WTC11 (cell line): ENCODE data around the gene KRTAP1-4. TPM values are rescaled to one million over a fixed set of nuclear protein-coding genes. Genes with fewer than 3 reads are reported as not detected.

Source experiments
- ATAC-seq: fragments of 200-7000 bp; cut with Tn5 transposase; 2 replicates; pipeline ENCODE4 v1.10.0; 2021; ENCODE audit warnings: mild to moderate bottlenecking, moderate library complexity
- CTCF ChIA-PET: fragments of 300-600 bp; sonication (Branson Sonifier 250); formaldehyde crosslinking; loops from one replicate; lab custom pipeline; 2021; ENCODE audit warnings: antibody characterized with exemption; lab: Charles Lee
- POLR2A ChIA-PET: fragments of 350-600 bp; sonication (Branson Sonifier 250); formaldehyde crosslinking; loops from one replicate; lab custom pipeline; 2021; ENCODE audit warnings: antibody characterized with exemption; lab: Charles Lee
- DNase-seq: peaks from one replicate; pipeline ENCODE4 v3.0.0; 2021; ENCODE audit warnings: low spot score
- H3K27ac Mint-ChIP-seq: 2 replicates; pipeline ENCODE4 v1.8.0; 2021; ENCODE audit warnings: mixed read lengths
- H3K27me3 Mint-ChIP-seq: 2 replicates; pipeline ENCODE4 v1.8.0; 2021; ENCODE audit warnings: low read depth, mild to moderate bottlenecking, moderate library complexity, mixed read lengths
- H3K36me3 Mint-ChIP-seq: 2 replicates; pipeline ENCODE4 v1.8.0; 2021; ENCODE audit warnings: mixed read lengths
- H3K4me1 Mint-ChIP-seq: 2 replicates; pipeline ENCODE4 v1.8.0; 2022; ENCODE audit warnings: mixed read lengths
- H3K4me3 Mint-ChIP-seq: 2 replicates; pipeline ENCODE4 v1.8.0; 2021; ENCODE audit warnings: mild to moderate bottlenecking, moderate library complexity, mixed read lengths
- H3K9me3 Mint-ChIP-seq: 2 replicates; pipeline ENCODE4 v1.8.0; 2021; ENCODE audit warnings: mixed read lengths
- ATF1 ChIP-seq: sonication (generic); formaldehyde crosslinking; IDR thresholded peaks from 2 replicates; pipeline ENCODE4 v1.8.1; 2023; ENCODE audit warnings: mild to moderate bottlenecking, moderate library complexity, missing genetic modification reagents
- FOXP1 ChIP-seq: sonication (generic); formaldehyde crosslinking; IDR thresholded peaks from 2 replicates; pipeline ENCODE4 v1.8.0; 2022; ENCODE audit warnings: missing genetic modification reagents, mild to moderate bottlenecking, moderate library complexity, borderline replicate concordance
- GTF2I ChIP-seq: fragments of 250-450 bp; sonication (Bioruptor Pico); conservative IDR thresholded peaks from 2 replicates; pipeline ENCODE4 v1.4.0; 2021; ENCODE audit warnings: mild to moderate bottlenecking
- NFE2L1 ChIP-seq: sonication (generic); formaldehyde crosslinking; IDR thresholded peaks from 2 replicates; pipeline ENCODE4 v1.8.1; 2023; ENCODE audit warnings: missing genetic modification reagents
- NR1H2 ChIP-seq: sonication (generic); formaldehyde crosslinking; IDR thresholded peaks from 2 replicates; pipeline ENCODE4 v1.9.0; 2021; ENCODE audit warnings: mild to moderate bottlenecking, moderate library complexity, missing genetic modification reagents
- NR3C1 ChIP-seq: sonication (generic); formaldehyde crosslinking; conservative IDR thresholded peaks from 2 replicates; pipeline ENCODE4 v1.8.1; 2023; ENCODE audit warnings: low read depth, mild to moderate bottlenecking, missing genetic modification reagents
- SOX15 ChIP-seq: fragments of 250-450 bp; sonication (Bioruptor Pico); IDR thresholded peaks from 2 replicates; pipeline ENCODE4 v1.9.0; 2021; ENCODE audit warnings: mild to moderate bottlenecking
- TEAD1 ChIP-seq: sonication (generic); formaldehyde crosslinking; IDR thresholded peaks from 2 replicates; pipeline ENCODE4 v1.8.0; 2022; ENCODE audit warnings: mild to moderate bottlenecking, missing genetic modification reagents
- ZNF138 ChIP-seq: sonication (generic); formaldehyde crosslinking; conservative IDR thresholded peaks from 2 replicates; pipeline ENCODE4 v1.8.1; 2022; ENCODE audit warnings: mild to moderate bottlenecking, moderate library complexity, missing genetic modification reagents
- total RNA-seq: library from RNA; stranded (reverse); gene quantifications from 3 replicates; pipeline ENCODE4 v1.2.3, GENCODE V29; 2021
- TF ChIP-seq, protein P1 (sequence below): sonication (generic); formaldehyde crosslinking; IDR thresholded peaks from 2 replicates; pipeline ENCODE4 v1.8.0; 2023; ENCODE audit warnings: missing genetic modification reagents, mild to moderate bottlenecking, borderline replicate concordance
- TF ChIP-seq, protein P2 (sequence below): fragments of 250-450 bp; sonication (Bioruptor Pico); conservative IDR thresholded peaks from 2 replicates; pipeline ENCODE4 v1.9.0; 2021; ENCODE audit warnings: mild to moderate bottlenecking
- TF ChIP-seq, protein P3 (sequence below): fragments of 250-450 bp; sonication (Bioruptor Pico); IDR thresholded peaks from 2 replicates; pipeline ENCODE4 v1.9.0; 2021; ENCODE audit warnings: moderate library complexity, mild to moderate bottlenecking, inconsistent platforms, borderline replicate concordance
- TF ChIP-seq, protein P4 (sequence below): fragments of 250-450 bp; sonication (Bioruptor Pico); IDR thresholded peaks from 2 replicates; pipeline ENCODE4 v2.1.2; 2022; ENCODE audit warnings: mild to moderate bottlenecking, moderate library complexity
- TF ChIP-seq, protein P5 (sequence below): sonication (generic); formaldehyde crosslinking; IDR thresholded peaks from 2 replicates; pipeline ENCODE4 v1.8.0; 2022; ENCODE audit warnings: mild to moderate bottlenecking, missing genetic modification reagents
- TF ChIP-seq, protein P6 (sequence below): sonication (generic); formaldehyde crosslinking; IDR thresholded peaks from 2 replicates; pipeline ENCODE4 v1.8.1; 2022; ENCODE audit warnings: missing genetic modification reagents, borderline replicate concordance
- TF ChIP-seq, protein P7 (sequence below): sonication (generic); formaldehyde crosslinking; IDR thresholded peaks from 2 replicates; pipeline ENCODE4 v1.8.0; 2023; ENCODE audit warnings: mild to moderate bottlenecking, missing genetic modification reagents
- TF ChIP-seq, protein P8 (sequence below): sonication (generic); formaldehyde crosslinking; IDR thresholded peaks from 2 replicates; pipeline ENCODE4 v1.8.1; 2023; ENCODE audit warnings: mild to moderate bottlenecking, missing genetic modification reagents
- TF ChIP-seq, protein P9 (sequence below): sonication (generic); formaldehyde crosslinking; IDR thresholded peaks from 2 replicates; pipeline ENCODE4 v1.8.1; 2023; ENCODE audit warnings: mild to moderate bottlenecking, missing genetic modification reagents

Gene KRTAP1-4
- total RNA-seq, 1 experiment from 2014 or later: not detected

DNA sequence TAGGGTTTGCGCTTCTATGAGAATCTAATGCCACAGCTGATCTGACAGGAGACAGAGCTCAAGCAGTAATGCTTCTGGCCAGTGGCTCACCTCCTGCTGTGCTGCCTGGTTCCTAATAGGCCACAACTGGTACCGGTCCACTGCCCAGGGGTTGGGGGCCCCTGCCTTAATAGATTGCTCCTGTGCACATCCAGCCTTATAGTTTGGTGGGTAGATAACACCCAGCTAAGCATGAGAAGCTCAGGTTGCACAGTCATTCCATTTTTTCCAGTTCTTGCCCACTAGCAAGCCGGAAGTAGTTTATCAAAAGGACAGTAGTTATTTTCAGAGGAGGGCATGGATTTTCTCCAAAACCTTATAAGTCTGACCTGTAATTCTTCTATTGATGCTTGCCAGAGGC lies 10.6 kb downstream of the KRTAP1-4 start:
- Mint-ChIP-seq H3K4me3 (no peak overlapping the region), H3K36me3 (no peaks in the 10 kb centered on the region), H3K27me3 (no peaks in the 10 kb centered on the region), H3K4me1 (no peaks in the 10 kb centered on the region), H3K27ac (no peak overlapping the region), H3K9me3 (peaks cover 13% of the 10 kb centered on the region)
- ChIA-PET CTCF (no interaction called here), POLR2A (no interaction called here)
- DNase-seq (no peak), ATAC-seq (no peak)
- TF ChIP-seq, protein P1, sequence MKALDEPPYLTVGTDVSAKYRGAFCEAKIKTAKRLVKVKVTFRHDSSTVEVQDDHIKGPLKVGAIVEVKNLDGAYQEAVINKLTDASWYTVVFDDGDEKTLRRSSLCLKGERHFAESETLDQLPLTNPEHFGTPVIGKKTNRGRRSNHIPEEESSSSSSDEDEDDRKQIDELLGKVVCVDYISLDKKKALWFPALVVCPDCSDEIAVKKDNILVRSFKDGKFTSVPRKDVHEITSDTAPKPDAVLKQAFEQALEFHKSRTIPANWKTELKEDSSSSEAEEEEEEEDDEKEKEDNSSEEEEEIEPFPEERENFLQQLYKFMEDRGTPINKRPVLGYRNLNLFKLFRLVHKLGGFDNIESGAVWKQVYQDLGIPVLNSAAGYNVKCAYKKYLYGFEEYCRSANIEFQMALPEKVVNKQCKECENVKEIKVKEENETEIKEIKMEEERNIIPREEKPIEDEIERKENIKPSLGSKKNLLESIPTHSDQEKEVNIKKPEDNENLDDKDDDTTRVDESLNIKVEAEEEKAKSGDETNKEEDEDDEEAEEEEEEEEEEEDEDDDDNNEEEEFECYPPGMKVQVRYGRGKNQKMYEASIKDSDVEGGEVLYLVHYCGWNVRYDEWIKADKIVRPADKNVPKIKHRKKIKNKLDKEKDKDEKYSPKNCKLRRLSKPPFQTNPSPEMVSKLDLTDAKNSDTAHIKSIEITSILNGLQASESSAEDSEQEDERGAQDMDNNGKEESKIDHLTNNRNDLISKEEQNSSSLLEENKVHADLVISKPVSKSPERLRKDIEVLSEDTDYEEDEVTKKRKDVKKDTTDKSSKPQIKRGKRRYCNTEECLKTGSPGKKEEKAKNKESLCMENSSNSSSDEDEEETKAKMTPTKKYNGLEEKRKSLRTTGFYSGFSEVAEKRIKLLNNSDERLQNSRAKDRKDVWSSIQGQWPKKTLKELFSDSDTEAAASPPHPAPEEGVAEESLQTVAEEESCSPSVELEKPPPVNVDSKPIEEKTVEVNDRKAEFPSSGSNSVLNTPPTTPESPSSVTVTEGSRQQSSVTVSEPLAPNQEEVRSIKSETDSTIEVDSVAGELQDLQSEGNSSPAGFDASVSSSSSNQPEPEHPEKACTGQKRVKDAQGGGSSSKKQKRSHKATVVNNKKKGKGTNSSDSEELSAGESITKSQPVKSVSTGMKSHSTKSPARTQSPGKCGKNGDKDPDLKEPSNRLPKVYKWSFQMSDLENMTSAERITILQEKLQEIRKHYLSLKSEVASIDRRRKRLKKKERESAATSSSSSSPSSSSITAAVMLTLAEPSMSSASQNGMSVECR (CRISPR knock-in tag): no peak

DNA sequence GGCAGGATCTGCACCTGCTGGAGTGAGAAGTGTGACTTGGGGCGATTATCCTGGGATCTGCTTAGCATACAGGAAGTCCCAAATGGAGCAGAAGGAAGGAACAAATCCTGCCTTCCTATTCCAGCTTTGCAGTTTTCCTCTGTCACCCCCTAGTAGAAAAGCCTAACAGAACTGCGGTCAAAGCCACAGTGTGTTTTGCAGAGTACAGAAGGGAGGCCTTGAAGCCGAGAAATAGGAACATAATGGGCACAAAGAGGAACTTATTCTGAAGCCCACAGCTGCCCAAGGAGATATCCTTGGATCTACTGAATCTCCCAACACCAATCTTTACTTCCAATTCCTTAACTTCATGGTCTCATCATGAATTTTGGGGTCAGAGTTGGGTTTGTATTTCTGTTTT lies 11.5 kb downstream of the KRTAP1-4 start:
- ATAC-seq: no peak
- H3K27me3 Mint-ChIP-seq: no peaks in the 10 kb centered on the region
- ChIA-PET CTCF (interaction anchor here (1.0 kb wide), 1 partner anchor 644 kb away, joined by 3 read pairs; no protein-coding TSS in a partner anchor), POLR2A (no interaction called here)
- H3K4me3 Mint-ChIP-seq: no peak overlapping the region
- H3K27ac Mint-ChIP-seq: no peak overlapping the region
- DNase-seq: no peak
- H3K4me1 Mint-ChIP-seq: no peaks in the 10 kb centered on the region
- peaks cover 13% of the 10 kb centered on the region for H3K9me3 Mint-ChIP-seq
- H3K36me3 Mint-ChIP-seq: no peaks in the 10 kb centered on the region
- TF ChIP-seq NR1H2 (CRISPR knock-in tag): no peak
- TF ChIP-seq NFE2L1: no peak
- TF ChIP-seq, protein P2, sequence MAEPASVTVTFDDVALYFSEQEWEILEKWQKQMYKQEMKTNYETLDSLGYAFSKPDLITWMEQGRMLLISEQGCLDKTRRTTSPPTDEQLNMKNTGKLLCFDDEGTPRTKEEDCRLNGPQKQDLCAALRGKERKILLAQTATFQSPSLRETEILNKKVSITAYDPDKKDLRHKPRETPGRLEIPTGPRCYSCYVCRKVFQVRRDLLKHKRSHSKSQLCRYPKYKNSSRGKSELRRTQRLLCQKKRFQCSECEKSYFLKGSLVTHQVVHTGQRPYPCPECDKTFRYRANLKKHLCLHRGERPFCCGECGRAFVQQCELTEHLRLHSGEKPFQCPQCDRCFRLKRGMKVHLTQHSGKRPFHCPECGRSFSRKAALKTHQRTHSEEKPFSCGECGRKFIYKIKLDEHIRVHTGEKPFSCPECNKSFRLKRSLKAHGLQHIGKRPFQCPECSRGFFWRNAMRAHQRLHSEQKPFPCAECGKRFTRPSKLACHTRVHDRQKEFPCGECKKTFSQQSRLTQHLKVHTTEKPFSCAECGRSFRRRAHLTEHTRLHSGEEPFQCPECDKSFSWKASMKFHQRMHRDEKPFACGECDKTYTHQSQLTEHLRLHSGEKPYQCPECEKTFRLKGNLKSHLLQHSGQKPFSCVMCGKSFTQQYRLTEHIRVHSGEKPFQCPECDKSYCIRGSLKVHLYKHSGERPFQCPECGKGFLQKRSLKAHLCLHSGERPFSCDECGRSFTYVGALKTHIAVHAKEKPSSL (CRISPR knock-in tag): no peak
- TF ChIP-seq, protein P3, sequence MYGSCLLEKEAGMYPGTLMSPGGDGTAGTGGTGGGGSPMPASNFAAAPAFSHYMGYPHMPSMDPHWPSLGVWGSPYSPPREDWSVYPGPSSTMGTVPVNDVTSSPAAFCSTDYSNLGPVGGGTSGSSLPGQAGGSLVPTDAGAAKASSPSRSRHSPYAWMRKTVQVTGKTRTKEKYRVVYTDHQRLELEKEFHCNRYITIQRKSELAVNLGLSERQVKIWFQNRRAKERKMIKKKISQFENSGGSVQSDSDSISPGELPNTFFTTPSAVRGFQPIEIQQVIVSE (CRISPR knock-in tag): no peak
- TF ChIP-seq TEAD1: no peak
- TF ChIP-seq, protein P4, sequence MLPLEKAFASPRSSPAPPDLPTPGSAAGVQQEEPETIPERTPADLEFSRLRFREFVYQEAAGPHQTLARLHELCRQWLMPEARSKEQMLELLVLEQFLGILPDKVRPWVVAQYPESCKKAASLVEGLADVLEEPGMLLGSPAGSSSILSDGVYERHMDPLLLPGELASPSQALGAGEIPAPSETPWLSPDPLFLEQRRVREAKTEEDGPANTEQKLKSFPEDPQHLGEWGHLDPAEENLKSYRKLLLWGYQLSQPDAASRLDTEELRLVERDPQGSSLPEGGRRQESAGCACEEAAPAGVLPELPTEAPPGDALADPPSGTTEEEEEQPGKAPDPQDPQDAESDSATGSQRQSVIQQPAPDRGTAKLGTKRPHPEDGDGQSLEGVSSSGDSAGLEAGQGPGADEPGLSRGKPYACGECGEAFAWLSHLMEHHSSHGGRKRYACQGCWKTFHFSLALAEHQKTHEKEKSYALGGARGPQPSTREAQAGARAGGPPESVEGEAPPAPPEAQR: no peak
- no peak for TF ChIP-seq SOX15 (CRISPR knock-in tag)
- TF ChIP-seq, protein P5, sequence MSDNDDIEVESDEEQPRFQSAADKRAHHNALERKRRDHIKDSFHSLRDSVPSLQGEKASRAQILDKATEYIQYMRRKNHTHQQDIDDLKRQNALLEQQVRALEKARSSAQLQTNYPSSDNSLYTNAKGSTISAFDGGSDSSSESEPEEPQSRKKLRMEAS (CRISPR knock-in tag): no peak
- TF ChIP-seq GTF2I (CRISPR knock-in tag): no peak
- TF ChIP-seq, protein P6, sequence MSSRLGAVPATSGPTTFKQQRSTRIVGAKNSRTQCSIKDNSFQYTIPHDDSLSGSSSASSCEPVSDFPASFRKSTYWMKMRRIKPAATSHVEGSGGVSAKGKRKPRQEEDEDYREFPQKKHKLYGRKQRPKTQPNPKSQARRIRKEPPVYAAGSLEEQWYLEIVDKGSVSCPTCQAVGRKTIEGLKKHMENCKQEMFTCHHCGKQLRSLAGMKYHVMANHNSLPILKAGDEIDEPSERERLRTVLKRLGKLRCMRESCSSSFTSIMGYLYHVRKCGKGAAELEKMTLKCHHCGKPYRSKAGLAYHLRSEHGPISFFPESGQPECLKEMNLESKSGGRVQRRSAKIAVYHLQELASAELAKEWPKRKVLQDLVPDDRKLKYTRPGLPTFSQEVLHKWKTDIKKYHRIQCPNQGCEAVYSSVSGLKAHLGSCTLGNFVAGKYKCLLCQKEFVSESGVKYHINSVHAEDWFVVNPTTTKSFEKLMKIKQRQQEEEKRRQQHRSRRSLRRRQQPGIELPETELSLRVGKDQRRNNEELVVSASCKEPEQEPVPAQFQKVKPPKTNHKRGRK: no peak
- TF ChIP-seq, protein P7, sequence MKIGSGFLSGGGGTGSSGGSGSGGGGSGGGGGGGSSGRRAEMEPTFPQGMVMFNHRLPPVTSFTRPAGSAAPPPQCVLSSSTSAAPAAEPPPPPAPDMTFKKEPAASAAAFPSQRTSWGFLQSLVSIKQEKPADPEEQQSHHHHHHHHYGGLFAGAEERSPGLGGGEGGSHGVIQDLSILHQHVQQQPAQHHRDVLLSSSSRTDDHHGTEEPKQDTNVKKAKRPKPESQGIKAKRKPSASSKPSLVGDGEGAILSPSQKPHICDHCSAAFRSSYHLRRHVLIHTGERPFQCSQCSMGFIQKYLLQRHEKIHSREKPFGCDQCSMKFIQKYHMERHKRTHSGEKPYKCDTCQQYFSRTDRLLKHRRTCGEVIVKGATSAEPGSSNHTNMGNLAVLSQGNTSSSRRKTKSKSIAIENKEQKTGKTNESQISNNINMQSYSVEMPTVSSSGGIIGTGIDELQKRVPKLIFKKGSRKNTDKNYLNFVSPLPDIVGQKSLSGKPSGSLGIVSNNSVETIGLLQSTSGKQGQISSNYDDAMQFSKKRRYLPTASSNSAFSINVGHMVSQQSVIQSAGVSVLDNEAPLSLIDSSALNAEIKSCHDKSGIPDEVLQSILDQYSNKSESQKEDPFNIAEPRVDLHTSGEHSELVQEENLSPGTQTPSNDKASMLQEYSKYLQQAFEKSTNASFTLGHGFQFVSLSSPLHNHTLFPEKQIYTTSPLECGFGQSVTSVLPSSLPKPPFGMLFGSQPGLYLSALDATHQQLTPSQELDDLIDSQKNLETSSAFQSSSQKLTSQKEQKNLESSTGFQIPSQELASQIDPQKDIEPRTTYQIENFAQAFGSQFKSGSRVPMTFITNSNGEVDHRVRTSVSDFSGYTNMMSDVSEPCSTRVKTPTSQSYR (CRISPR knock-in tag): no peak
- TF ChIP-seq, protein P8, sequence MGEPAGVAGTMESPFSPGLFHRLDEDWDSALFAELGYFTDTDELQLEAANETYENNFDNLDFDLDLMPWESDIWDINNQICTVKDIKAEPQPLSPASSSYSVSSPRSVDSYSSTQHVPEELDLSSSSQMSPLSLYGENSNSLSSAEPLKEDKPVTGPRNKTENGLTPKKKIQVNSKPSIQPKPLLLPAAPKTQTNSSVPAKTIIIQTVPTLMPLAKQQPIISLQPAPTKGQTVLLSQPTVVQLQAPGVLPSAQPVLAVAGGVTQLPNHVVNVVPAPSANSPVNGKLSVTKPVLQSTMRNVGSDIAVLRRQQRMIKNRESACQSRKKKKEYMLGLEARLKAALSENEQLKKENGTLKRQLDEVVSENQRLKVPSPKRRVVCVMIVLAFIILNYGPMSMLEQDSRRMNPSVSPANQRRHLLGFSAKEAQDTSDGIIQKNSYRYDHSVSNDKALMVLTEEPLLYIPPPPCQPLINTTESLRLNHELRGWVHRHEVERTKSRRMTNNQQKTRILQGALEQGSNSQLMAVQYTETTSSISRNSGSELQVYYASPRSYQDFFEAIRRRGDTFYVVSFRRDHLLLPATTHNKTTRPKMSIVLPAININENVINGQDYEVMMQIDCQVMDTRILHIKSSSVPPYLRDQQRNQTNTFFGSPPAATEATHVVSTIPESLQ: no peak
- TF ChIP-seq, protein P9, sequence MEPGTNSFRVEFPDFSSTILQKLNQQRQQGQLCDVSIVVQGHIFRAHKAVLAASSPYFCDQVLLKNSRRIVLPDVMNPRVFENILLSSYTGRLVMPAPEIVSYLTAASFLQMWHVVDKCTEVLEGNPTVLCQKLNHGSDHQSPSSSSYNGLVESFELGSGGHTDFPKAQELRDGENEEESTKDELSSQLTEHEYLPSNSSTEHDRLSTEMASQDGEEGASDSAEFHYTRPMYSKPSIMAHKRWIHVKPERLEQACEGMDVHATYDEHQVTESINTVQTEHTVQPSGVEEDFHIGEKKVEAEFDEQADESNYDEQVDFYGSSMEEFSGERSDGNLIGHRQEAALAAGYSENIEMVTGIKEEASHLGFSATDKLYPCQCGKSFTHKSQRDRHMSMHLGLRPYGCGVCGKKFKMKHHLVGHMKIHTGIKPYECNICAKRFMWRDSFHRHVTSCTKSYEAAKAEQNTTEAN (CRISPR knock-in tag): no peak
- TF ChIP-seq ZNF138: no peak
- TF ChIP-seq ATF1 (CRISPR knock-in tag): no peak
- no peak for TF ChIP-seq NR3C1
- no peak for TF ChIP-seq FOXP1 (CRISPR knock-in tag)
